ENCODE results near the gene NFIL3. TPM values are rescaled to one million over a fixed set of nuclear protein-coding genes. Genes with fewer than 3 reads are reported as not detected.
A peak's percentile ranks its signal among the peaks of the same experiment; 100 is the strongest.
"Not testable (repeated sequence)": the region's sequence is repeated elsewhere in the genome, so short reads cannot be mapped to it uniquely, and the experiment has no call there.

NFIL3 gene
- total RNA-seq, 8 experiments from 2014 or later, result 15.3 to 51.3 (median 32.4) TPM

DNA sequence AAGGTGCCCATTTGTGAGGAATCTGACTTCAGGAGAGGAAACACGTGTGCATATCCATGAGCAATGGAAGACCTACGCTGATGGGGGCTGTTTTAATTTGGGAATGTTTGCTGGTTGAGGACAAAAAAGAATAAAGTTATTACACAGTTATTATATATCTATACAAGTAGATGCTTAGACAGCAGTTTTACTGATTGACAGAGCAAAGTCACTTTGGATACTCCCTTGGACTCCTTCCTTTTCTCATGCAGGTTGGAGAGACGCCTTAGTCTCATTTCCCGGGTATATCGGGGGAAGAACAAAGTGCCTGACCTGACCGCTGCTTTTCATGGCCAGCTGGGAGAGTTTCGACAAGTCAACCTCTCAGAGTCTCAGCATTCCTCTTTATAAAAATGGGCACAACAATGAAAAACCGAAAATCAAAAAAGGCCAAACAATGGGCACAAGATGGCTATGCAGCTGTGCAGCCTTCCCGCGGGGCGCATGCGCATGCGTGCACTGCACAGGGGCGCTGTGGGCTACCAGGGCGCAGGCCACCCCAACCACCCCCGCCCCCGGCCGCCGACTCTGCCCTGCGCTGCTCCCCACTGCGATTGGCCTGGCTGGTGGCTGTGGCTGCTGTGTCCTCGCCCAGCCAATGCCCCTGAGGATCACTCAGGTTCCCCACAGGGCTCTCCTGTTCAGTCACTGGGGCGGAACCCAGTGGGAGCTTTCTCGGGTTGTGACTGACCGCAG, 18.1 kb downstream of the NFIL3 start:
- H3K4me3 ChIP-seq, result no peak overlapping the region
- no peaks in the 10 kb centered on the region for H3K4me1 ChIP-seq (replicated peaks in 1 of 2)
- in situ Hi-C loops (cut with MboI; ENCODE audit: low pct_unique_long_range_greater_than_20kb in 2 of 9, low sequenced_read_pairs in 9 of 9, unreplicated experiment in 9 of 9), result loop anchor here in 1 of 9 experiments (25.0 kb wide), 3 partner anchors 93 to 343 kb away; no protein-coding TSS in a partner anchor
- peak in 1 of 8 experiments; percentile 10 for ATAC-seq (replicated peaks in 6 of 8)
- no peak overlapping the region for H3K27ac ChIP-seq
- whole genome bisulfite sequencing, 10 experiments, result 83 to 100% (median 91%) methylated on average over 1 to 8 of the region's 25 CpGs; no CpG with 5 or more reads in 1 of the 10 experiments

DNA sequence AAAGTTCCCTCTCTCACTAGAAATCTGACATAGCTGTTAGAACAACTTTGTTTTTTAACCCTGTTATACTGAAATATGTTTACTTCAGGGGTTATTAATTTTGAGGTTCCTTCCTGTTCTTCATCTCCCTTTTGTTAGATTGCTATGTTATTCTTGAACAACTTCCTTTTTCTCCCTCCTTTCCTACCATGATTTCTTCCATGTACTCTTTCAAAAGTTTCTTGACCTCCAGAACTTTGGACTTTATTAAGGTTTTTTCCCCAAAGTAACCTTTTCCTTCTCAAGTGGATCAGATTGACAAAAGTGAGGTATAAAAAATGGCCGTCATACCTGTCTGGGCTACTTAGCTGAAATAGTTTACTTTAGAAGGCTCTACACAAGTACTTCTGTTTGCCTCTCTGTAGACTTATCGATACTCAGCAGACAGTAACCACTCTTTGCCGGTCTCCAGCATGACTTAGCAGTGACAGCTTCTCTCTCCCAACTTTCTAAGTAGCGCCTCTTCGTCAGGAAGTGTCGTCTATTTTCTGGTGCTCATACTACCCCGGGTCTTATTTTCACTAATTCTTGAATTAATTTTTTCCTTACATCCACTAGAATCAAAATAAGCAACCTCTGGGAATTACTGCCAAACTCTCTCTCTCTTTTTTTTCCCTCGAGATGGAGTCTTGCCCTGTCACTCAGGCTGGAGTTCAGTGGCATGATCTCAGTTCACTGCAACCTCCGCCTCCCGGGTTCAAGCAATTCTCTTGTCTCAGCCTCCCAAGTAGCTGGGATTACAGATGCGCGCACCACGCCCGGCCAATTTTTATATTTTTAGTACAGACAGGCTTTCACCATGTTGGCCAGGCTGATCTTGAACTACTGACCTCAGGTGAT, 19.7 kb downstream of the NFIL3 start:
- ATAC-seq (replicated peaks in 6 of 8), result no peak
- no peak overlapping the region for H3K4me3 ChIP-seq
- no peak overlapping the region for H3K27ac ChIP-seq
- H3K4me1 ChIP-seq (replicated peaks in 1 of 2), result no peaks in the 10 kb centered on the region
- 88 to 100% (median 95%) methylated on average over 3 to 13 of the region's 14 CpGs for WGBS, 10 experiments
- in situ Hi-C loops (cut with MboI; ENCODE audit: low pct_unique_long_range_greater_than_20kb in 2 of 9, low sequenced_read_pairs in 9 of 9, unreplicated experiment in 9 of 9), result loop anchor here in 1 of 9 experiments (25.0 kb wide), 3 partner anchors 92 to 342 kb away; no protein-coding TSS in a partner anchor

DNA sequence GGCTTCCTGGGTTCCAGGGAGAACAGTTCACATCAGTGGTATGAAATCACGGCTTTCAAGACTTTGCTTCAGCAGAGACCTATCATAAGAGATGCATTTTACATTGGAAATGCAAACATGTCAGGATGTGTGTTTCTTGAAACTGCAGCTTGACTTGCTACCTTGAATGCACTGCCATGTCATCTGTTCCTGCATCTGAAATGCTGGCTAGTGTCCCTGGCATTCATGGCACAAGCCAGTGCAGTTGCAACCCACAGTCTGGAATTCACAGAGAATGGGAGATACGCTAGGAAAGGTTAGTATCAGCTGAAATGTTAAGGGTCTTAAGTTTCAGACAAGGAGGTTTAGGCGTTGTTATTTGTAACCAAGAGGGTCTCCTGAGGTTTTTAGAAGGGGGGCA, 24.7 kb downstream of the NFIL3 start:
- in situ Hi-C loops (cut with MboI; ENCODE audit: low pct_unique_long_range_greater_than_20kb in 2 of 9, low sequenced_read_pairs in 9 of 9, unreplicated experiment in 9 of 9), result no loop called here
- no peaks in the 10 kb centered on the region for H3K4me1 ChIP-seq (replicated peaks in 1 of 2)
- WGBS, 10 experiments, result 40 to 90% (median 75%) methylated on average over 1 to 3 of the region's 3 CpGs; no CpG with 5 or more reads in 2 of the 10 experiments
- no peak overlapping the region for H3K4me3 ChIP-seq
- ATAC-seq (replicated peaks in 6 of 8), result no peak
- H3K27ac ChIP-seq, result no peak overlapping the region

DNA sequence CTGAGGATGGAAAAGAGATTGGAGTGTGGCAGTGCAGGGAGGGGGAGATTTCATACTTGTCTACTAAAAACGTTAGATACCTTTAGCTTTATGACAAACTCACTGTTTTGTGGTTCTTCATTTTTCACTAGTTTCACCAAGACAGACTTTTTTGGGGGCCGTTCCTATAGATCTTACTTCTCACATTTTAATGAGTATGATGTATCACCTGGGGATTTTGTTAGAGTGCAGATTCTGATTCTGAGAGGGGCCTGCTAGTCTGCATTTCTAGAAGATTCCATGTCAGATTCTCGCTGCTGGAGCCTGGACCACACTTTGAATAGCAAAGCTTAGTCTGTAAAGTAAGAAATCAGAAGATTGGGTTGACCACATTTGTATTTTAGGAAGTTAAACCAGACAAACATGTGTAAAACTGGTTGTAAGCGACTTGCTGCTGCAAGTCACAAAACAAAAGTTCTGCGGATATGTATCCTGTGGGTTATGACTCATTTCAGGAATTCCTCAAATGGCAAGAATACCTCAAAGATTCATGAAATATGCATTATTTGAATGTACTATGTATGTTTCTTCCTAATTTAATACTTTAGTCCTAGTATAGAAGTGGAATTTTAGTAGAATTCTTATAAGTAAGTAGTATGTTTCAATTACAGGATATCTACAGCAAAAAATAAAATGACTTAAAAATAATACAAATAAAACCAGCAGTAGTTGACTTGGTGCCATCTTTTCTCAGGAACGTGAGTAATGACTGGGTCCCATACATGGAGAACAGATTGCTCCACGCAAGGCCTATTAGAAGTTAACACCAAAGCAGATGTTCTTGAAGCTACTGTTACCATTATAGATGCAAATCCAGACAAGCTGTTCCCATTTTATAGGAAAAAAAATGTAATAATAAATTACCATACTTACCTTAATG, 27.8 kb downstream of the NFIL3 start:
- in situ Hi-C loops (cut with MboI; ENCODE audit: low pct_unique_long_range_greater_than_20kb in 2 of 9, low sequenced_read_pairs in 9 of 9, unreplicated experiment in 9 of 9), result no loop called here
- Histone ChIP-seq H3K27ac (no peak overlapping the region), H3K4me3 (no peak overlapping the region), H3K4me1 (replicated peaks in 1 of 2) (no peaks in the 10 kb centered on the region)
- peak in 3 of 8 experiments; percentile 35 to 88 (median 88) for ATAC-seq (replicated peaks in 6 of 8)
- WGBS, 10 experiments, result 14 to 100% (median 87%) methylated on average over 2 to 7 of the region's 7 CpGs

DNA sequence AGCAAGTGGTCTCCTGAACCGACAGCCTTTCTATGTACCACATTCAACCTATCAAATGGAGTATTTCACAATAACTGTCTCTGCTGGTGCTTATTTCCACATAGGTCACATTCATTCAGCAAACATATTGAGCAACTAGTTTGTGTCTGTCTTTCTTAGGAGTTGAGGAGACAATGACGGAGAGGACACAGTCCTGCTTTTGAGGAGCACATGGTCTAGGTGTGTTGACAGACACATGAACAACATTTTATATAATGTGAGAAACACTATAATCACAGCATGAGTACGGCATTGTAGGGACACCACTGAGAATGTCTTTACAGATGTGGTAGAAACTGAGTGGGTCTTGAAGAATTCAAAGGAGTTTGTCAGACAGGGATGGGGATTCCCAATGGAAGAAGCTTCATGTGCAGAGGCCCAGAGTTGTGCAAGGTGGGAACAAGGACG, 28.5 kb downstream of the NFIL3 start:
- 20 to 96% (median 80%) methylated on average over 1 to 4 of the region's 4 CpGs for WGBS, 10 experiments
- H3K27ac ChIP-seq, result no peak overlapping the region
- no peak for ATAC-seq (replicated peaks in 6 of 8)
- H3K4me1 ChIP-seq (replicated peaks in 1 of 2), result no peaks in the 10 kb centered on the region
- in situ Hi-C loops (cut with MboI; ENCODE audit: low pct_unique_long_range_greater_than_20kb in 2 of 9, low sequenced_read_pairs in 9 of 9, unreplicated experiment in 9 of 9), result no loop called here
- H3K4me3 ChIP-seq, result no peak overlapping the region

DNA sequence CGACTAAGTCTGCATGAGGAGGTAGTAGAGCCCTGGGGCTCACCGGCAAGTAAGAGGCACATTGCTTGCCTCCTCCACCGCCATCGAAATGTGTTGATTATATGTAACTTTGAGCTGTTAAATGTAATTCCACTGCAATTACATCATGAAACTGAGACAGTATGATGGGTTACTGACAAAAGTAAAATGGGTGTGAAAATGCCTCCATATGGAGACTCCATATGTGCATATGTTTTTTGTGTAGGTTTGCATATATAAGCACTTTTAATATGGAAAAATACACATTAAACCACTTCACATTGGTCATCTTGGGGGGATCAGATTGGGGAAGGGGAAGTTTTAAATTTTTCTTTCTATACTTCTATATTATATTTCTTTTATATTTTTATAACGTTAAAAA, 29.8 kb downstream of the NFIL3 start:
- no peak for ATAC-seq (replicated peaks in 6 of 8)
- in situ Hi-C loops (cut with MboI; ENCODE audit: low pct_unique_long_range_greater_than_20kb in 2 of 9, low sequenced_read_pairs in 9 of 9, unreplicated experiment in 9 of 9), result no loop called here
- 65 to 100% (median 98%) methylated on average over 1 to 5 of the region's 5 CpGs for WGBS, 10 experiments
- H3K4me3 ChIP-seq, result no peak overlapping the region
- no peaks in the 10 kb centered on the region for H3K4me1 ChIP-seq (replicated peaks in 1 of 2)
- no peak overlapping the region for H3K27ac ChIP-seq

DNA sequence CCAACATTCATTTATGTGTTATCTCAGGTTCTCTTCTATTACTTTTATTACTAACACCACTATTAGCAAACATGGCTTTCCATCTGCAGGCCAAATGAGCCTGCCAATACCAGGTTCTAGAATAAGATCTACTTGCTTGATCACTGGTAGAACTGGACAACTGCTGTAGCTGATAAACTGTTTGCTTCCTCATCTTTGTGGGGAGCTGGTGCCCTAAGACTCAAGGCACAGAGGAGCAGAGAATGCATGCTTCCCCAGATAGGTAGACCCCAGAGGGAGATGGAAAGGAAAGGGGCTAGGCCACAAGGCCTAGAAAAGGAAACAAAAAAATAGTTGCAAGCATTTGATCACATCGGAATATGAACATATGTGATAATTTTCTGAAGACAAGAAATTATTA, 31.2 kb downstream of the NFIL3 start:
- ATAC-seq (replicated peaks in 6 of 8), result no peak
- in situ Hi-C loops (cut with MboI; ENCODE audit: low pct_unique_long_range_greater_than_20kb in 2 of 9, low sequenced_read_pairs in 9 of 9, unreplicated experiment in 9 of 9), result no loop called here
- 44 to 100% (median 100%) methylated on average over 1 of the region's 1 CpG; no CpG with 5 or more reads in 3 of the 10 experiments for WGBS, 10 experiments
- Histone ChIP-seq H3K27ac (no peak overlapping the region), H3K4me3 (no peak overlapping the region), H3K4me1 (replicated peaks in 1 of 2) (no peaks in the 10 kb centered on the region)

DNA sequence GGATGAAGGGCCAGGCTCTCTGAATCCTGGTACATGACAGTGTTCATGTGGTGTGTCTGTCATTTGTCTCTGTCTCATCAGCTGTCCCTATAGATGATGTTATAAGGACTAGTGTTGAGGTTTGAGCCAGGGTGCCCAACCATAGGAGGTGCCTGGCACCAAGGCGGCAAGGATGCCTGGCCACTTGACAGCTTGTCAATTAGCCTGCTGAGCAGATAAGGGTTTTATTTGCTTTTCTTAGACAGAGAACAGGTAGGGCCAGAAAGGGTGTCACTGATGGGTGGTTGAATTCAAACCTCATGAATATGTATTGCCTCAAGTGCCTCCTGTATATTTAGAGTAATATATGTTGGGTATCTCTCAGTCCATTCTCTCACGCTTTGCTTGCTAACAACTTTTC, 31.8 kb downstream of the NFIL3 start:
- Histone ChIP-seq H3K4me1 (replicated peaks in 1 of 2) (no peaks in the 10 kb centered on the region), H3K27ac (no peak overlapping the region), H3K4me3 (no peak overlapping the region)
- 70 to 100% (median 100%) methylated on average over 1 to 2 of the region's 2 CpGs; no CpG with 5 or more reads in 1 of the 10 experiments for WGBS, 10 experiments
- in situ Hi-C loops (cut with MboI; ENCODE audit: low pct_unique_long_range_greater_than_20kb in 2 of 9, low sequenced_read_pairs in 9 of 9, unreplicated experiment in 9 of 9), result no loop called here
- ATAC-seq (replicated peaks in 6 of 8), result no peak

DNA sequence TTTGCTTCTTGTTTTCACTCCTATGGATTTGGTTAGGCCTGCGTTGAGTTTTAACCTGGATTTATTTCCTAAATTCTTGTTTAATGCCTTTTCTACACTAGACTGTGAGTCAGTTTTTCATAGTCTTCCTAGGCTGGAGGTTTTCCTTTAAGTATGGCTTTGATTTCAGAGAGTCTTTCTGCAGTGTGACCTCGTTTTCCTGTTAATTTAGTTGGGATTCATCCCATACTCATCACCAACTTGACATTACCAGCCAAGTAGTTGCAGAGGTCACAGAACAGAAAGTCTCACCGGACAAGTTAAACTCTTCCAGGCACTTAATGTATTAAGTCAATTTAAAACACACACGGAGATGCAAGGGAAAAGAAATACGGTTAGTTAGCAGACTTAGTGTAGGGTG, 32.2 kb downstream of the NFIL3 start:
- Histone ChIP-seq H3K4me3 (no peak overlapping the region), H3K4me1 (replicated peaks in 1 of 2) (no peaks in the 10 kb centered on the region), H3K27ac (no peak overlapping the region)
- no peak for ATAC-seq (replicated peaks in 6 of 8)
- WGBS, 10 experiments, result 7 to 100% (median 83%) methylated on average over 1 to 5 of the region's 5 CpGs; no CpG with 5 or more reads in 1 of the 10 experiments
- in situ Hi-C loops (cut with MboI; ENCODE audit: low pct_unique_long_range_greater_than_20kb in 2 of 9, low sequenced_read_pairs in 9 of 9, unreplicated experiment in 9 of 9), result no loop called here

DNA sequence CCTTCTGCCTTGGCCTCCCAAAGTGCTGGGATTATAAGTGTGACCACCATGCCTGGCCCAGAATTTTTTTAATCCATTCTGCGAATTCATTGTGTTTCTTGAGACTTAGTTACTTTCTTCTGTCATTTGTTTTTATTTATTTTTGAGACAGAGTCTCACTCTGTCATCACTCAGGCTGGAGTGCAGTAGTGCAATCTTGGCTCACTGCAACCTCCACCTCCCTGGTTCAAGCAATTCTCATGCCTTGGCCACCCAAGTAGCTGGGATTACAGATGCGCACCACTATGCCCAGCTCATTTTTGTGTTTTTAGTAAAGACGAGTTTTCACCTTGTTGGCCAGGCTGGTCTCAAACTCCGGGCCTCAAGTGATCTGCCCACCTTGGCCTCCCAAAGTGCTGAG, 33.9 kb downstream of the NFIL3 start:
- H3K4me1 ChIP-seq (replicated peaks in 1 of 2); H3K27ac ChIP-seq; H3K4me3 ChIP-seq; in situ Hi-C loops (cut with MboI; ENCODE audit: low pct_unique_long_range_greater_than_20kb in 2 of 9, low sequenced_read_pairs in 9 of 9, unreplicated experiment in 9 of 9); ATAC-seq (replicated peaks in 6 of 8): not testable (repeated sequence)
- 82 to 100% (median 90%) methylated on average over 1 to 4 of the region's 4 CpGs; no CpG with 5 or more reads in 2 of the 10 experiments for WGBS, 10 experiments

DNA sequence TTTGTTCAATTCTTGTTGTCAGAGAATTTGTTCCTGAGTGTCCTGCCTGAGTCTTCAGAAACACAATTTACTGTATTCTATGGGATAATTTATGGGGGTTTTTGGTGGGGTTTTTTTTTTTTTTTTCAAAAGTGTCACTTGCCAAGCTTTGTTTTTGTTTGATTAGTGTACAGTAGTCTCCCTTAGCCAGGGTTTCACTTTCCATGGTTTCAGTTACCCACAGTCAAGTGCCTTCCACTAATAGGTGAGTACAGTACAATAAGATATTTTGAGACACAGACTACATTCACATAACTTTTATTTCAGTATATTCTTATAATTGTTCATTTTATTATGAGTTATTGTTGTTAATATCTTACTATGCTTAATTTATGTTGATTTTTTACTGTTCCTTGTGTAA, 36.9 kb downstream of the NFIL3 start:
- in situ Hi-C loops (cut with MboI; ENCODE audit: low pct_unique_long_range_greater_than_20kb in 2 of 9, low sequenced_read_pairs in 9 of 9, unreplicated experiment in 9 of 9), result no loop called here
- no peak for ATAC-seq (replicated peaks in 6 of 8)
- Histone ChIP-seq H3K27ac (no peak overlapping the region), H3K4me1 (replicated peaks in 1 of 2) (no peaks in the 10 kb centered on the region), H3K4me3 (no peak overlapping the region)

DNA sequence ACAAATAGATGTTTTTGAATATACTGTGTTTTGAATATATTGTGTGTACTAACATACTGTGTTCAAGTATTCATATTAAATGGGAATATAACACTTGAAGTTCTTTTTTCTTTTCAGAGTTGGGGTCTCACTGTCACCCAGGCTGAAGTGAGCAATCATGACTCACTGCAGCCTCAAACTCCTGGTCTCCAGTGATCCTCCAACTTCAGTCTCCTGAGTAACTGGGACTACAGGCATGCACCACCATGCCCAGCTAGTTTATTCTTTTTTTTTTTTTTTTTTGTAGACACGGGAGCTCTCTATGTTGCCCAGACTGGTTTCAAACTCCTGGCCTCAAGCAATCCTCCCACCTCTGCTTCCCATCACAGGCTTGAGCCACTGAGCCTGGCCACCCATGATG, 38.7 kb downstream of the NFIL3 start:
- in situ Hi-C loops (cut with MboI; ENCODE audit: low pct_unique_long_range_greater_than_20kb in 2 of 9, low sequenced_read_pairs in 9 of 9, unreplicated experiment in 9 of 9), result no loop called here
- no peak for ATAC-seq (replicated peaks in 6 of 8)

More for the DNA sequence above, 38.7 kb downstream of the NFIL3 start:
- no peak overlapping the region for H3K4me3 ChIP-seq
- no peak overlapping the region for H3K27ac ChIP-seq
- 20 to 88% (median 50%) methylated on average over 1 of the region's 1 CpG; no CpG with 5 or more reads in 6 of the 10 experiments for WGBS, 10 experiments
- H3K4me1 ChIP-seq (replicated peaks in 1 of 2), result no peaks in the 10 kb centered on the region

Data from motor neuron (in vitro differentiated cells).